AG04450 (cell line): ENCODE data around the gene PPP4R3A. TPM values are rescaled to one million over a fixed set of nuclear protein-coding genes. Genes with fewer than 3 reads are reported as not detected.

Experiments used
- CTCF ChIA-PET: fragments of 300-600, 350-600 bp; formaldehyde crosslinking; extraction: SDS; loops from one replicate; lab custom pipeline; 2022; ENCODE audit warnings: antibody characterized with exemption, inconsistent platforms; lab: Charles Lee
- POLR2A ChIA-PET: fragments of 350-600 bp; formaldehyde crosslinking; extraction: SDS; loops from one replicate; lab custom pipeline; 2021; ENCODE audit warnings: antibody characterized with exemption, inconsistent platforms; lab: Yijun Ruan, JAX
- DNase-seq: peaks from one replicate; pipeline ENCODE4 v3.0.0-alpha.2; 2011; ENCODE audit warnings: low read depth, low spot score
- H3K27ac ChIP-seq: one replicate; pipeline ENCODE4 v1.5.1; 2012; ENCODE audit warnings: low read depth, low read length, control low read depth
- H3K27me3 ChIP-seq: one replicate; pipeline ENCODE4 v1.6.0; 2012; ENCODE audit warnings: low read length; ENCODE audit not compliant: control insufficient read depth, insufficient read depth
- H3K4me3 ChIP-seq: 2 replicates; pipeline ENCODE4 v1.5.1; 2011; ENCODE audit warnings: mild to moderate bottlenecking, low read depth, low read length, control low read depth
- H3K9me3 ChIP-seq: 2 replicates; pipeline ENCODE4 v1.5.1; 2012; ENCODE audit warnings: low read length; ENCODE audit not compliant: control insufficient read depth, insufficient read depth
- polyA minus RNA-seq: library from RNA; depleted of rRNA, polyadenylated mRNA; stranded (reverse); fragments of >200 nt; gene quantifications from 2 replicates; pipeline ENCODE4 v1.2.3, GENCODE V29; 2011; rRNA and poly(A)+ RNA removed
- polyA plus RNA-seq: library from polyadenylated mRNA; depleted of rRNA; stranded (reverse); fragments of >200 nt; gene quantifications from 2 replicates; pipeline ENCODE4 v1.2.3, GENCODE V29; 2011; rRNA removed
- TF ChIP-seq, protein P1 (sequence below): IDR thresholded peaks from 2 replicates; pipeline ENCODE4 v1.5.1; 2011; ENCODE audit warnings: low read depth, low read length, control low read depth, inconsistent platforms

PPP4R3A gene
- polyA plus RNA-seq (42.4 and 46.9 TPM in 2 replicates), polyA minus RNA-seq (32.7 and 45.1 TPM in 2 replicates)

DNA sequence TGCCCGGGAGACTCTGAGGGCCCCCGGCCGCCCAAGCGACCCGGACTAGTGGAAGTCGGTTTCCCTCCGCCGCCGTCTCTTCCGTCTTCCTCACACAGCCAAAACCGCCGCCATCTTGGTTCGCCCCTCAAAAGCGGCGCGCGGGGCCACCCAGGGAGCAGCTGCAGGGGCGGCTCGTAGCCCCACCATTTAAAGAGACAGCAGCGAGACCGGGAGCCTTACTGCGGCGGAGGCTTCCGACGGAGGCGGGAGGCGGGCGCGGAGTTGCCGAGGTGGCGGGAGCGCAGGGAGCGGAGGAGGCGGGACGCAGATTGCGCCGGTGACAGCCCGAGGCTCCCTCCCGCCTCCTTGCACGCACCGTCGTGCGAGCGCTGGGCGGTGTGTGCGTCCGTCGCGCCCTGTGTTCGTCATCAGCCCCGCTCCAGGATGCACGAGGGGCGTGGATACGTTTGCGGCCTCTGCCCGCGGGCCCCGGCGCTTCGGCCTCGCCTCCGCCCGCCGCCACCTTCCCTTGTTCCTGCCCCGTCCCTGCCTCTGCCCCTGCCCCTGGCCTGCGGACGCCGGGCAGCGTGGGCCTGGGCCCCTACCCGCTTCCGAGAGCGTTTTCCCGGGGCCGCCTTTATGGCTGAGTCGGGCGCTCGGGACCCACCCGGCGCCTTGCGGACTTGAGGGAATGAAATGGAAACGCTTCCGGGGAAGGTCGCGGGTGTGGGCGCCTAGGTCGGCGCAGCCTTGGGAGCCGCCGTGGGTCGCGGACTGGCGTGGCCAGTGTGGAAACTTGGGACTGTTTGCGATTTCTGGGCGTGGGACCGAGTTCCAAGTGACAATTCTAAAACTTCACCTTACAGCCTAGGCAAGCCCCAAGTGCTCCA is at the start of gene PPP4R3A:
TSS of gene PPP4R3A (minus strand) at position 140 of the 872 bp plus-strand sequence. CDS start 663 bp downstream, outside the sequence.
- CTCF ChIA-PET, result no interaction called here
- peaks cover 2% of the 10 kb centered on the region; the same call in 1 of the 2 replicates for H3K9me3 ChIP-seq
- TF ChIP-seq, protein P1, sequence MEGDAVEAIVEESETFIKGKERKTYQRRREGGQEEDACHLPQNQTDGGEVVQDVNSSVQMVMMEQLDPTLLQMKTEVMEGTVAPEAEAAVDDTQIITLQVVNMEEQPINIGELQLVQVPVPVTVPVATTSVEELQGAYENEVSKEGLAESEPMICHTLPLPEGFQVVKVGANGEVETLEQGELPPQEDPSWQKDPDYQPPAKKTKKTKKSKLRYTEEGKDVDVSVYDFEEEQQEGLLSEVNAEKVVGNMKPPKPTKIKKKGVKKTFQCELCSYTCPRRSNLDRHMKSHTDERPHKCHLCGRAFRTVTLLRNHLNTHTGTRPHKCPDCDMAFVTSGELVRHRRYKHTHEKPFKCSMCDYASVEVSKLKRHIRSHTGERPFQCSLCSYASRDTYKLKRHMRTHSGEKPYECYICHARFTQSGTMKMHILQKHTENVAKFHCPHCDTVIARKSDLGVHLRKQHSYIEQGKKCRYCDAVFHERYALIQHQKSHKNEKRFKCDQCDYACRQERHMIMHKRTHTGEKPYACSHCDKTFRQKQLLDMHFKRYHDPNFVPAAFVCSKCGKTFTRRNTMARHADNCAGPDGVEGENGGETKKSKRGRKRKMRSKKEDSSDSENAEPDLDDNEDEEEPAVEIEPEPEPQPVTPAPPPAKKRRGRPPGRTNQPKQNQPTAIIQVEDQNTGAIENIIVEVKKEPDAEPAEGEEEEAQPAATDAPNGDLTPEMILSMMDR, result no peak
- peak within 1 kb of the TSS; percentile 99 for H3K27ac ChIP-seq
- H3K27me3 ChIP-seq, result no peaks in the 10 kb centered on the region
- peak within 1 kb of the TSS; percentile 89 for H3K4me3 ChIP-seq
- peak; percentile 96 for DNase-seq
- POLR2A ChIA-PET, result interaction anchor here (0.6 to 0.7 kb wide), 2 partner anchors 77 to 164 kb away, joined by 4 to 6 read pairs; no protein-coding TSS in a partner anchor

DNA sequence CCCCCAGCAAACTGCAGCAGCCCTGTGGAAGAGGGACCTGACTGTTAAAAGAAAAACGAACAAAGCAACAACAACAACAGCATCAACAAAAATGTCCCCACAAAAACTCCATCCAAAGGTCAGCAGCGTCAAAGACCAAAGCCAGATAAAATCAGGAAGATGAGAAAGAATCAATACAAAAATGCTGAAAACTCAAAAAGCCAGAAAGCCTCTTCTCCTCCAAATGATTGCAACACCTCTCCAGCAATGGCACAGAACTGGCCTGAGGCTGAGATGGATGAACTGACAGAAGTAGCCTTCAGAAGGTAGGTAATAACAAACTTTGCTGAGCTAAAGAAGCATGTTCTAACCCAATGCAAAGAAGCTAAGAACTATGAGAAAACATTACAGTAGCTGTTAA is 45.4 kb upstream of the PPP4R3A start:
- TF ChIP-seq, protein P1, result no peak
- ChIA-PET POLR2A (no interaction called here), CTCF (no interaction called here)
- no peak for DNase-seq
- no peak overlapping the region for H3K4me3 ChIP-seq
- no peak overlapping the region for H3K27ac ChIP-seq
- peaks cover 5% of the 10 kb centered on the region; the same call in 1 of the 2 replicates for H3K9me3 ChIP-seq
- no peaks in the 10 kb centered on the region for H3K27me3 ChIP-seq

DNA sequence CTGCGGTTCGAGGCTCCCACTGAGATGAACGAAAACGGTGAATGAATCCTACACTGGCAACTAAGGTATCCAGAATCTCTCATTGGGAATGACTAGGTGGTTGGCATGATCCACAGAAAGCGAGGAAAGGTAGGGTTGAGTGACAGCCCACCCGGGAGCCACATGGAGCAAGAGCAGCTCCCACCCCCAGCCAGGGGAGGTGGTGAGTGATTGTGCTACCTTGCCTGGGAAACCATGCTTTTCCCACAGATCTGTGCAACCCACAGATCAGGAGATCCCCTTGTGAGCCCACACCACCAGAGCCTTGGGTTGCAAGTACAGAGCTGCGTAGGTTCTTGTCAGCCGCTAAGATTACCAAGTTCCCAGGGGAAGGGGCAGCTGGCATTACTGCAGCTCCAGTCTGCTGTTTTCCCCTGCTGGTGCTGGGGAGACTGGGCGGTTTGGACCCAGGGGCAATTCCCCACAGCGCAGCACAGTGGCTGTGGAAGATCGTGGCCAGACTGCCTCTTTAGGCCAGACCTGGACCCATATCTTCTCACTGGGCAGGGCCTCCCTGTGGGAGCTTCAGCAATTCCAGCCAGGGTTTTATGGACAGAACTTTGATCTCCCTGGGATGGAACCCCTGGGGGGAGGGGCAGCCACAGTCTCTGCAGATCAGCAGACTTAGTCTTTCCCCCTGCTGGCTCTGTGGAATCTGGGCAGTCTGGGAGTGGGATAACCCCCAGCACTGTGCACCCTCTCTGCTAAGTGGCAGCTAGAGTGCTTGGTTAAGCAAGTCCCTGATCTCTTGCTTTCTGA is 44.6 kb upstream of the PPP4R3A start:
- H3K27ac ChIP-seq, result no peak overlapping the region
- H3K9me3 ChIP-seq, result peaks cover 5% of the 10 kb centered on the region; the same call in 1 of the 2 replicates
- TF ChIP-seq, protein P1, result no peak
- no peak overlapping the region for H3K4me3 ChIP-seq
- CTCF ChIA-PET, result no interaction called here
- H3K27me3 ChIP-seq, result no peaks in the 10 kb centered on the region
- POLR2A ChIA-PET, result no interaction called here
- no peak for DNase-seq

DNA sequence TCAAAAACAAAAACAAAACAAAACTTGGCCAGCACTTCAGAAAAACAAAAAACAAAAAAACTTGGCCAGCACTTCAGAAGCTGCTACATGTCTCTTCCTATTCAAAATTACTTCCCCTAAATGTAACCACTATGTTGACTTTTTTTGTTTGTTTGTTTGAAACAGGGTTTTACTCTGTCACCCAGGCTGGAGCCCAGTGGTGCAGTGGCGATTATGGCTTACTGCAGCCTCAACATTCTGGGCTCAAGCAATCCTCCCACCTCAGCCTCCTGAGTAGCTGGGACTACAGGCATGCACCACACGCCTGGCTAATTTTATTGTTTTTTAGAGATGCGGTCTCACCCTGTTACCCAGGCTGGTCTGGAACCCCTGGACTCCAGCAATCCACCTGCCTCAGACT is 38.0 kb upstream of the PPP4R3A start:
- ChIA-PET POLR2A (no interaction called here), CTCF (no interaction called here)
- DNase-seq, result no peak
- TF ChIP-seq, protein P1, result no peak
- Histone ChIP-seq H3K9me3 (no peaks in the 10 kb centered on the region), H3K4me3 (no peak overlapping the region), H3K27me3 (no peaks in the 10 kb centered on the region), H3K27ac (no peak overlapping the region)
